Neural progenitor cell (in vitro differentiated cells): ENCODE measurements around the gene FAM110A.

Source experiments
- EZH2phosphoT487 ChIP-seq: fragments of 200-600 bp; sonication (generic); IDR thresholded peaks from 2 replicates; pipeline ENCODE4 v1.6.1; 2017; ENCODE audit warnings: antibody characterized with exemption
- TF ChIP-seq, protein P1 (sequence below): fragments of 200-600 bp; sonication (generic); IDR thresholded peaks from 2 replicates; pipeline ENCODE4 v1.5.1; 2017; ENCODE audit warnings: antibody characterized with exemption, mild to moderate bottlenecking

DNA sequence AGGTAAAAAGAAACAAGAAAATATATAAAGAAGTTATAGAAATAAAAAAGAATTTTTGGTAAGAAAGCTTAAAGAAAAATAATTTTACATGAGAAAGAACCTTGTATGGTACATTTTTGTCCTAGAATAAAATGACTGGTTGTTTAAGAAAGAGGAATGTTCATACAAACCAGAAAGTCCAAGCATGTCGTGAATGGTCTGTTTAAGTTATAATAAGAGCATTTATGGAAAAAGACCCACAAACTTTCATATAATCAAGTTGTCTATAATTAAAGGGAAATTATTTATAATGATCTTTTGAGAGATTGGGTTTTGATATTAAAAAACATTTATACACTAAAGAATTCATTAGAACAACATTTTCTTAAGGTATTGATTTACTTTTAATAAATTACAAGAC is 27.8 kb upstream of the FAM110A start:
- TF ChIP-seq, protein P1, sequence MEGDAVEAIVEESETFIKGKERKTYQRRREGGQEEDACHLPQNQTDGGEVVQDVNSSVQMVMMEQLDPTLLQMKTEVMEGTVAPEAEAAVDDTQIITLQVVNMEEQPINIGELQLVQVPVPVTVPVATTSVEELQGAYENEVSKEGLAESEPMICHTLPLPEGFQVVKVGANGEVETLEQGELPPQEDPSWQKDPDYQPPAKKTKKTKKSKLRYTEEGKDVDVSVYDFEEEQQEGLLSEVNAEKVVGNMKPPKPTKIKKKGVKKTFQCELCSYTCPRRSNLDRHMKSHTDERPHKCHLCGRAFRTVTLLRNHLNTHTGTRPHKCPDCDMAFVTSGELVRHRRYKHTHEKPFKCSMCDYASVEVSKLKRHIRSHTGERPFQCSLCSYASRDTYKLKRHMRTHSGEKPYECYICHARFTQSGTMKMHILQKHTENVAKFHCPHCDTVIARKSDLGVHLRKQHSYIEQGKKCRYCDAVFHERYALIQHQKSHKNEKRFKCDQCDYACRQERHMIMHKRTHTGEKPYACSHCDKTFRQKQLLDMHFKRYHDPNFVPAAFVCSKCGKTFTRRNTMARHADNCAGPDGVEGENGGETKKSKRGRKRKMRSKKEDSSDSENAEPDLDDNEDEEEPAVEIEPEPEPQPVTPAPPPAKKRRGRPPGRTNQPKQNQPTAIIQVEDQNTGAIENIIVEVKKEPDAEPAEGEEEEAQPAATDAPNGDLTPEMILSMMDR = no peak
- TF ChIP-seq EZH2phosphoT487 = no peak
